GM12865 (cell line): ENCODE results near the gene VPS37D.
A peak's percentile ranks its signal among the peaks of the same experiment; 100 is the strongest.
"Not testable (repeated sequence)": the region's sequence is repeated elsewhere in the genome, so short reads cannot be mapped to it uniquely, and the experiment has no call there.

Experiments
- DNase-seq: peaks from one replicate; pipeline ENCODE4 v3.0.0; 2010; ENCODE audit warnings: low read depth
- H3K4me3 ChIP-seq: 2 replicates; pipeline ENCODE4 v1.5.1; 2011; ENCODE audit warnings: mild to moderate bottlenecking, low read depth, low read length, control low read depth
- TF ChIP-seq, protein P1 (sequence below): IDR thresholded peaks from 2 replicates; pipeline ENCODE4 v1.5.1; 2011; ENCODE audit warnings: low read length, control low read depth, low read depth, inconsistent platforms; ENCODE audit not compliant: insufficient read depth; ENCODE audit errors: missing control alignments

Gene VPS37D

GRCh38 chr7:73716318-73716890 is 48.8 kb downstream of the VPS37D start:
- DNase-seq: no peak
- TF ChIP-seq, protein P1, sequence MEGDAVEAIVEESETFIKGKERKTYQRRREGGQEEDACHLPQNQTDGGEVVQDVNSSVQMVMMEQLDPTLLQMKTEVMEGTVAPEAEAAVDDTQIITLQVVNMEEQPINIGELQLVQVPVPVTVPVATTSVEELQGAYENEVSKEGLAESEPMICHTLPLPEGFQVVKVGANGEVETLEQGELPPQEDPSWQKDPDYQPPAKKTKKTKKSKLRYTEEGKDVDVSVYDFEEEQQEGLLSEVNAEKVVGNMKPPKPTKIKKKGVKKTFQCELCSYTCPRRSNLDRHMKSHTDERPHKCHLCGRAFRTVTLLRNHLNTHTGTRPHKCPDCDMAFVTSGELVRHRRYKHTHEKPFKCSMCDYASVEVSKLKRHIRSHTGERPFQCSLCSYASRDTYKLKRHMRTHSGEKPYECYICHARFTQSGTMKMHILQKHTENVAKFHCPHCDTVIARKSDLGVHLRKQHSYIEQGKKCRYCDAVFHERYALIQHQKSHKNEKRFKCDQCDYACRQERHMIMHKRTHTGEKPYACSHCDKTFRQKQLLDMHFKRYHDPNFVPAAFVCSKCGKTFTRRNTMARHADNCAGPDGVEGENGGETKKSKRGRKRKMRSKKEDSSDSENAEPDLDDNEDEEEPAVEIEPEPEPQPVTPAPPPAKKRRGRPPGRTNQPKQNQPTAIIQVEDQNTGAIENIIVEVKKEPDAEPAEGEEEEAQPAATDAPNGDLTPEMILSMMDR: no peak
- no peak overlapping the region for H3K4me3 ChIP-seq

GRCh38 chr7:73717025-73717807 is 49.6 kb downstream of the VPS37D start:
- H3K4me3 ChIP-seq: no peak overlapping the region
- TF ChIP-seq, protein P1: no peak

DNA sequence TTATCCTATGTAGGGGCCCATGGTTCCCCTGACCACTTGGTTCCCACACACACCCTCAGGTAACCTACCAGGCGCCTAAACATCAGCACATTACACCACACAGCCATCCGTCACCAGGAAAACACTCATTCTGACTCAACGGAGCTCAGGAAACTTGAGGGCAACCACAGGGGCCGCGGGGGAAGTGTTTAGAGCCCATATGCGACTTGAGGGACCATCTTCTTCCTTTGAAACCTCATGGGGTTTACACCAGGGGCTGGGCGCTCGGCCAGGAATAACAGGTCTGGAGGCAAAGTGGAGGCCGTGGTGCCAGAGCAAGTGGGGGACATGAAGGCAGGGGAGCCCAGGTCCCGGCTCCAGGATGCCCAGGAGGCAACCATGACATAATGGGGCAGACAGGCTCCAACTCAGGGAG is 50.4 kb downstream of the VPS37D start:
- TF ChIP-seq, protein P1: no peak
- peak overlapping the region; percentile 75; the same call in 1 of the 2 replicates for H3K4me3 ChIP-seq
- peak; percentile 57 for DNase-seq

More at GRCh38 chr7:73717025-73717807, 49.6 kb downstream of the VPS37D start:
- no peak for DNase-seq

GRCh38 chr7:73718438-73718881 is 50.8 kb downstream of the VPS37D start:
- H3K4me3 ChIP-seq: peak overlapping the region; percentile 75
- TF ChIP-seq, protein P1: no peak
- DNase-seq: no peak

DNA sequence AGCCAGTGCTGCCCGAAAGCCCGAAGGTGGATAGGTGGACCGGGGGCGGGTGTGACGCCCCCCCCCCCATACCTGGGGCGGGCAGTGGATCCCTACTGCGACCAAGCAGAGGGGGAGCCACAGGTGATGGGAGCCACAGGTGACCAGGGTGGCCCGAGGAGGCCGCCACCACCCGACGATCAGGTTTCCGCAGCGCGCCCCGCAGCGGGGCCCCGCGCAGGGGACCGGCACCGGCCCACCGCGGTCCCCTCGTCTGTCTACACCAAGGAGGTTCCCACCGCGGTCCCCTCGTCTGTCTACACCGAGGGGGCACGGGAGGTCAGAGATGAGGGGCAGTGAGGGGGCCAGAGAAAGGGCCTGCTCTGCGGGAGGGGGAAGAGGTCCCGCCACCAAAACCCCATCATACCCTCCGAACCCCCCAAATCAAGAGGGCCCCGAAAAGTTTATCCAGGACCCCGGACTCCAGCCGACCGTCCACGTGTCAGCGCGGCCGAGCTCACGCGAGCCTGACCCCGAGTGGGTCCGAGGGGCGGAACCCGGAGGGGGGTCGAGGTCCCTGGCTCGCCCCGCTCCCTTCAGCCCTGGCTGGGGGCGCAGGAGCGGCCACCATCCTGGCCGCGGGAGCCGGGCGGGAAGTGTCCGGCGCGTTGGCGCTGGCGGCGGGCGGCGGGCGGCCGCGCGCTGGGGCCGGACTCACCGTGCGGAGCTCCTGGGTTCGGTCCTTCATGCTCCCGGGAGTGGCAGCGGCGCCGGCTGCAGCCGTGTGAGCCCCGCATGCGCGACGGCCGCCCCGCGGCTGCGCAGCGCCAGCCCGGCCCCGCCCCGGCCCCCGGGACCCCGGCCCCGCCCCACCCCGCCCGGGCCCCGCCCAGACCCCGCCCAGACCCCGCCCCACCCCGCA is 51.5 kb downstream of the VPS37D start, which contains the start of gene STX1A:
TSS of gene STX1A (minus strand) at position 765 of the 901 bp plus-strand sequence. CDS start at position 727, 38 bp downstream.
- TF ChIP-seq, protein P1: no peak
- peak; percentile 80 for DNase-seq
- H3K4me3 ChIP-seq: peak within 1 kb of the TSS; percentile 75

DNA sequence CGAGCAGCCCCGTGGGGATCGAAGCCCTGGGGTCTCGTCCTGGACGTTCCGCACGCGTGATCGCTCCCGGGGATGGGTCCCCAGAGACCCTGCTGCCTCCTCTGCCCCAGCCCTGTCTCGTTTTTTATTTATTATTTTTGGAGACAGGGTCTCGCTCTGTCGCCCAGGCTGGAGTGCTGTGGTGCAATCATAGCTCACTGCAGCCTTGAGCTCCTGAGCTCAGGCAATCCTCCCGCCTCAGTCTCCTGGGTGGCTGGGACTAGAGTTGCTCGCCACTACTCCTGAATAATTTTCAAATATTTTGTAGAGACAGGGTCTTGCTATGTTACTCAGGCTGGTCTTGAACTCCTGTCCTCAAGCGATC is 52.2 kb downstream of the VPS37D start:
- peak overlapping the region; percentile 36 for H3K4me3 ChIP-seq
- TF ChIP-seq, protein P1: no peak
- DNase-seq: no peak

GRCh38 chr7:73720443-73720842 is 52.8 kb downstream of the VPS37D start:
- DNase-seq, H3K4me3 ChIP-seq: not testable (repeated sequence)
